Nephron progenitor cell (in vitro differentiated cells): ENCODE results near the gene NEDD1.
A peak's percentile ranks its signal among the peaks of the same experiment; 100 is the strongest.

ENCODE experiments used
- DNase-seq: peaks from one replicate; pipeline ENCODE4 v3.0.0; 2021
- H3K27ac Mint-ChIP-seq: 2 replicates; pipeline ENCODE4 v1.8.0; 2021; ENCODE audit warnings: mild to moderate bottlenecking, moderate library complexity, mixed read lengths
- H3K27me3 Mint-ChIP-seq: 2 replicates; pipeline ENCODE4 v1.8.0; 2021; ENCODE audit warnings: mild to moderate bottlenecking, low read depth, mixed read lengths; ENCODE audit not compliant: poor library complexity
- H3K36me3 Mint-ChIP-seq: 2 replicates; pipeline ENCODE4 v1.8.0; 2021; ENCODE audit warnings: low read depth, mixed read lengths
- H3K4me1 Mint-ChIP-seq: 2 replicates; pipeline ENCODE4 v1.8.0; 2021; ENCODE audit warnings: mixed read lengths
- H3K4me3 Mint-ChIP-seq: 2 replicates; pipeline ENCODE4 v1.8.0; 2021; ENCODE audit warnings: mild to moderate bottlenecking, moderate library complexity, mixed read lengths
- H3K9me3 Mint-ChIP-seq: 2 replicates; pipeline ENCODE4 v1.8.0; 2021; ENCODE audit warnings: mild to moderate bottlenecking, moderate library complexity, mixed read lengths
- TF ChIP-seq, protein P1 (sequence below): fragments of 200-600 bp; sonication (generic); IDR thresholded peaks from 2 replicates; pipeline ENCODE4 v1.5.0; 2021; ENCODE audit warnings: antibody characterized with exemption

The NEDD1 gene

DNA sequence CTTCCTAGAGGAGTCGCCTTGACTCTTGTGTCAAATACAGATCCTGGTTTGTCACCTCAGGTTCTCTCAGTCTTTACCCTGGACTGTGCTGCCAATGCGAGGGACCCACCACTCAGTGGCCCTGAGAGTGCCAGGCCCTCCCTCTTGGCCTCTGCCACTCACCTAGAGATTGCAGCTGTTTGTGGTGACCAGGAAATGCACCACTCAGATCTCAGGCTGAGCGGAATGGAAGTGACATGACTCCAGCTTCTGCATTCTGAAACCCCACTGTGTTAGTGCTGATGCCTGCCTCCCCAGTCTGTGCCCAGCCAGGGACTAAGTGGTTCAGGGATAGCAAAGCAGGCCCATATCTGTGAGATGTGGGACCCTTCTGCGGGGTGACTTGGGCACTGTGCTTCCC, 27.8 kb upstream of the NEDD1 start:
- DNase-seq: no peak
- no peak overlapping the region for H3K4me3 Mint-ChIP-seq
- TF ChIP-seq, protein P1, sequence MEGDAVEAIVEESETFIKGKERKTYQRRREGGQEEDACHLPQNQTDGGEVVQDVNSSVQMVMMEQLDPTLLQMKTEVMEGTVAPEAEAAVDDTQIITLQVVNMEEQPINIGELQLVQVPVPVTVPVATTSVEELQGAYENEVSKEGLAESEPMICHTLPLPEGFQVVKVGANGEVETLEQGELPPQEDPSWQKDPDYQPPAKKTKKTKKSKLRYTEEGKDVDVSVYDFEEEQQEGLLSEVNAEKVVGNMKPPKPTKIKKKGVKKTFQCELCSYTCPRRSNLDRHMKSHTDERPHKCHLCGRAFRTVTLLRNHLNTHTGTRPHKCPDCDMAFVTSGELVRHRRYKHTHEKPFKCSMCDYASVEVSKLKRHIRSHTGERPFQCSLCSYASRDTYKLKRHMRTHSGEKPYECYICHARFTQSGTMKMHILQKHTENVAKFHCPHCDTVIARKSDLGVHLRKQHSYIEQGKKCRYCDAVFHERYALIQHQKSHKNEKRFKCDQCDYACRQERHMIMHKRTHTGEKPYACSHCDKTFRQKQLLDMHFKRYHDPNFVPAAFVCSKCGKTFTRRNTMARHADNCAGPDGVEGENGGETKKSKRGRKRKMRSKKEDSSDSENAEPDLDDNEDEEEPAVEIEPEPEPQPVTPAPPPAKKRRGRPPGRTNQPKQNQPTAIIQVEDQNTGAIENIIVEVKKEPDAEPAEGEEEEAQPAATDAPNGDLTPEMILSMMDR: no peak
- peaks cover 7% of the 10 kb centered on the region for H3K9me3 Mint-ChIP-seq
- no peak overlapping the region for H3K27ac Mint-ChIP-seq
- no peaks in the 10 kb centered on the region for H3K27me3 Mint-ChIP-seq
- no peaks in the 10 kb centered on the region for H3K36me3 Mint-ChIP-seq
- peaks cover 7% of the 10 kb centered on the region for H3K4me1 Mint-ChIP-seq

DNA sequence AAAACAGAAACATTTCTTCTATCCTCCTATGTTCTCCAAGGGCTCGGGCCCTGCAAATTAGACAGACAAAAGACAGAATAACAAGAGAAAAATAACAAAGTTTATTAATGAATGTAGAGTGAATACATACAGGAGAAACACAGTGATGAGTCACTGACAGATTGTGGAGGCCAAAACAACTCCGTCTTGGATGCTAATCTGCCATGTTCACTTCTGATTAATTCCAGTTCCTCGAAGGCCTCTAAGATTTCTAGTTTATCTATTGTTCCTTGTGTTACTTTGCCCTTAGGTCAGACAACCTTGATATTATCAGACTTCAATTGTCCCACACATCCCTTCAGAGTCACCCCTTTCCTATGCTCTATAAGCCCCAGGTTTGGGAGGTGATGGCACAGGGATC, 26.8 kb upstream of the NEDD1 start:
- Mint-ChIP-seq H3K9me3 (peaks cover 7% of the 10 kb centered on the region), H3K4me3 (no peak overlapping the region), H3K36me3 (no peaks in the 10 kb centered on the region), H3K27me3 (no peaks in the 10 kb centered on the region), H3K4me1 (peaks cover 7% of the 10 kb centered on the region), H3K27ac (peak overlapping the region; percentile 46)
- no peak for DNase-seq
- TF ChIP-seq, protein P1: no peak

- Mint-ChIP-seq H3K9me3 (peaks cover 7% of the 10 kb centered on the region), H3K4me3 (no peak overlapping the region), H3K27me3 (no peaks in the 10 kb centered on the region), H3K36me3 (no peaks in the 10 kb centered on the region), H3K27ac (no peak overlapping the region), H3K4me1 (peaks cover 7% of the 10 kb centered on the region)
- no peak for DNase-seq
- TF ChIP-seq, protein P1: no peak
These were observed 25.4 kb upstream of the NEDD1 start for GRCh38 chr12:96881608-96882007.

- Mint-ChIP-seq H3K9me3 (peaks cover 7% of the 10 kb centered on the region), H3K27me3 (no peaks in the 10 kb centered on the region), H3K36me3 (no peaks in the 10 kb centered on the region), H3K4me1 (peaks cover 7% of the 10 kb centered on the region), H3K27ac (no peak overlapping the region), H3K4me3 (no peak overlapping the region)
- TF ChIP-seq, protein P1: no peak
- no peak for DNase-seq
These were observed 24.2 kb upstream of the NEDD1 start for GRCh38 chr12:96882862-96883261.

- Mint-ChIP-seq H3K9me3 (peaks cover 7% of the 10 kb centered on the region), H3K4me1 (peaks cover 7% of the 10 kb centered on the region), H3K27ac (no peak overlapping the region), H3K27me3 (no peaks in the 10 kb centered on the region), H3K36me3 (no peaks in the 10 kb centered on the region), H3K4me3 (no peak overlapping the region)
- DNase-seq: no peak
- TF ChIP-seq, protein P1: no peak
These were observed 23.5 kb upstream of the NEDD1 start for GRCh38 chr12:96883571-96883970.

- Mint-ChIP-seq H3K9me3 (peaks cover under 1% of the 10 kb centered on the region), H3K27ac (no peak overlapping the region), H3K36me3 (no peaks in the 10 kb centered on the region), H3K4me3 (no peak overlapping the region), H3K27me3 (no peaks in the 10 kb centered on the region), H3K4me1 (no peaks in the 10 kb centered on the region)
- DNase-seq: no peak
- TF ChIP-seq, protein P1: no peak
These were observed 19.9 kb upstream of the NEDD1 start for GRCh38 chr12:96886998-96887677.
